ENCODE results near the gene F2RL1.
"Not testable (repeated sequence)": the region's sequence is repeated elsewhere in the genome, so short reads cannot be mapped to it uniquely, and the experiment has no call there.

The F2RL1 gene

DNA sequence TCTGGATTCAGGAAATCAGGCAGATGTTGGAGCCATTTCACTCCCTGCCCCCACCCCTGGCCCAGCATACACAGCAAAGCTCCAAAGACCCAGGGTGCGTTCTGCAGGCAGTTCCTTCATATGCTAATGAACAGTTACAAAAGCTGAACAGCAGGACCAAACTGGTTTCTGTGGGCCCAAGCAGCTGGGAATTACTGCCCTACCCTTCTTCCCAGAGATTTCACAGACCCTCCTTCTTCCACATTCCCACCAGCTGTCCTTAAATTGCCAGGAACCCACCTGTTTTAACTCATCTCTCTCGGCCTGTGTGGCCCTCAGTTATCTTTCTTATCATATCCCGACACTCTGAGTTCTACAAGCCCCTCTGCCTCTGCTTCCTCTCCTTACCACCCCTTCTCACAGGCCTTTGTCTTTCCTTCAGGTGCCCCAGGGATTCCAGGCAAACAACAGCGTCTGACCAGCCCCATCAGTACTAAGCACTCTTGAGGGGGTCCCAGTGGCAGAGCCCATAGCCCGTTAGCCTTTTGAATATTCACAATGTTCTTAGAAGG lies 10.6 kb upstream of the F2RL1 start:
- WGBS = 0% methylated on average over 5 of the region's 5 CpGs
- H3K4me3 ChIP-seq (ENCODE audit: low read length) = peak overlapping the region; percentile 38
- H3K4me1 ChIP-seq (ENCODE audit: insufficient read depth, low read length) = peaks cover 40% of the 10 kb centered on the region
- H3K9me3 ChIP-seq (ENCODE audit: insufficient read depth, low read depth, low read length) = peaks cover 6% of the 10 kb centered on the region
- peak overlapping the region; percentile 97 for H3K27ac ChIP-seq (ENCODE audit: low read depth, low read length)
- H3K9ac ChIP-seq (ENCODE audit: low read depth, low read length) = peak overlapping the region; percentile 79
- no peaks in the 10 kb centered on the region for H3K36me3 ChIP-seq (ENCODE audit: insufficient read depth, low read length)
- H3K27me3 ChIP-seq (ENCODE audit: insufficient read depth, low read length) = no peaks in the 10 kb centered on the region

GRCh38 chr5:76809141-76809540 lies 9.7 kb upstream of the F2RL1 start:
- H3K27me3 ChIP-seq (ENCODE audit: insufficient read depth, low read length) = no peaks in the 10 kb centered on the region
- 53% methylated on average over 4 of the region's 4 CpGs for WGBS
- 0 out of 2 replicates have a peak overlapping the region, but pooled peaks have one; percentile 1 for H3K9ac ChIP-seq (ENCODE audit: low read depth, low read length)
- H3K4me1 ChIP-seq (ENCODE audit: insufficient read depth, low read length) = peaks cover 43% of the 10 kb centered on the region
- H3K9me3 ChIP-seq (ENCODE audit: insufficient read depth, low read depth, low read length) = peaks cover 6% of the 10 kb centered on the region
- H3K27ac ChIP-seq (ENCODE audit: low read depth, low read length) = peak overlapping the region; percentile 97
- no peak overlapping the region for H3K4me3 ChIP-seq (ENCODE audit: low read length)
- H3K36me3 ChIP-seq (ENCODE audit: insufficient read depth, low read length) = no peaks in the 10 kb centered on the region

DNA sequence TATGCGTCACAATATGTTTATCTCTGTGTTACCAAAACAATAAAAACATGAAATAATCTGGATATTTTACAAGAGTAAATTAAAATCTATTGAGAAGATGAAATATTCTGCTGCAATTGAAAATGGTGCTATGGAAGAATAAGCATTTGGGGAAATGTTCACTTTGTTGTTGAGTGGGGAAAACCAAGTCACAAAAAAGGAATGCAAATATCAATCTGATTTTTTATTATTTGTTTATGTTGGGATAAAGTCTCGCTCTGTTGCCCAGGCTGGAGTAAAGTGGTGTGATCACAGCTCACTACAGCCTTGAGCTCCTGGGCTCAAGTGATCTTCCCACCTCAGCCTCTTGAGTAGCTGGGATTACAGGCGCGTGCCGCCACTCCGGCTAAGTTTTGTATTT lies 8.6 kb upstream of the F2RL1 start:
- no peak overlapping the region for H3K4me3 ChIP-seq (ENCODE audit: low read length)
- H3K4me1 ChIP-seq (ENCODE audit: insufficient read depth, low read length) = peaks cover 40% of the 10 kb centered on the region
- H3K27ac ChIP-seq (ENCODE audit: low read depth, low read length) = no peak overlapping the region
- H3K9ac ChIP-seq (ENCODE audit: low read depth, low read length) = no peak overlapping the region
- 93% methylated on average over 6 of the region's 6 CpGs for WGBS
- H3K9me3 ChIP-seq (ENCODE audit: insufficient read depth, low read depth, low read length) = peaks cover 6% of the 10 kb centered on the region
- H3K27me3 ChIP-seq (ENCODE audit: insufficient read depth, low read length) = no peaks in the 10 kb centered on the region
- H3K36me3 ChIP-seq (ENCODE audit: insufficient read depth, low read length) = no peaks in the 10 kb centered on the region

DNA sequence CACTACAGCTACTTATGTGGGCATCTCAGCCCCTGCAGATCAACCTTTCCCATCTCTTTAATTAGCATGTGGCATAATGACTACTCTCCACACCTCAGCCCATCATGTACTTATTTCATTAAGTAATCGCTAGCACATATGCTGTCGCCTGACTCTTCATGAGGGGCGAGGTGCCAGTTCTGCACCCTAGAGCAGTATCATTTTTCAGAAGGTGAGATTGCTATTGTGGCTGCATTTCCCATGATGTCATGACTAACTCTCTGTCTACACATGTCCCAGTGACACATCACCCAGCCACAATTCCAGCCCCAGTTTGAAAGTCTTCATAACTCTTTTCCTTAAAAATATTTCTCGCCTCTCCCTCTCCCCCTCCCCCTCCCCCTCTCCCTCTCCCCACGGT lies 7.6 kb upstream of the F2RL1 start:
- peaks cover 31% of the 10 kb centered on the region for H3K4me1 ChIP-seq (ENCODE audit: insufficient read depth, low read length)

DNA sequence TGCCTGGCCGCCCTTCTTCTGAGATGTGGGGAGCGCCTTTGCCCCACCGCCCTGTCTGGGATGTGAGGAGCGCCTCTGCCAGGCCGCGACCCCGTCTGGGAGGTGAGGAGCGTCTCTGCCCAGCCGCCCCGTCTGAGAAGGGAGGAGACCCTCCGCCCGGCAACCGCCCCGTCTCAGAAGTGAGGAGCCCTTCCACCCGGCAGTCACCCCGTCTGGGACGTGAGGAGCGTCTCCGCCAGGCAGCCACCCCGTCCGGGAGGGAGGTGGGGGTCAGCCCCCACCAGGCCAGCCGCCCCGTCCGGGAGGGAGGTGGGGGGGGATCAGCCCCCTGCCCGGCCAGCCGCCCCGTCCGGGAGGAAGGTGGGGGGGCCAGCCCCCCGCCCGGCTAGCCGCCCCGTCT lies 6.6 kb upstream of the F2RL1 start:
- H3K4me3 ChIP-seq (ENCODE audit: low read length); H3K27me3 ChIP-seq (ENCODE audit: insufficient read depth, low read length); H3K9me3 ChIP-seq (ENCODE audit: insufficient read depth, low read depth, low read length); H3K27ac ChIP-seq (ENCODE audit: low read depth, low read length); H3K36me3 ChIP-seq (ENCODE audit: insufficient read depth, low read length); H3K9ac ChIP-seq (ENCODE audit: low read depth, low read length): not testable (repeated sequence)
- WGBS = 96% methylated on average over 28 of the region's 32 CpGs
- peaks cover 25% of the 10 kb centered on the region for H3K4me1 ChIP-seq (ENCODE audit: insufficient read depth, low read length)

More for the DNA sequence above, 7.6 kb upstream of the F2RL1 start:
- Histone ChIP-seq H3K4me3 (ENCODE audit: low read length) (no peak overlapping the region), H3K9me3 (ENCODE audit: insufficient read depth, low read depth, low read length) (peaks cover 6% of the 10 kb centered on the region), H3K27me3 (ENCODE audit: insufficient read depth, low read length) (0 out of 2 replicates have a peak, but pooled peaks cover 2% of the 10 kb centered on the region), H3K9ac (ENCODE audit: low read depth, low read length) (no peak overlapping the region), H3K36me3 (ENCODE audit: insufficient read depth, low read length) (no peaks in the 10 kb centered on the region), H3K27ac (ENCODE audit: low read depth, low read length) (no peak overlapping the region)
- WGBS = 95% methylated on average over 5 of the region's 5 CpGs

DNA sequence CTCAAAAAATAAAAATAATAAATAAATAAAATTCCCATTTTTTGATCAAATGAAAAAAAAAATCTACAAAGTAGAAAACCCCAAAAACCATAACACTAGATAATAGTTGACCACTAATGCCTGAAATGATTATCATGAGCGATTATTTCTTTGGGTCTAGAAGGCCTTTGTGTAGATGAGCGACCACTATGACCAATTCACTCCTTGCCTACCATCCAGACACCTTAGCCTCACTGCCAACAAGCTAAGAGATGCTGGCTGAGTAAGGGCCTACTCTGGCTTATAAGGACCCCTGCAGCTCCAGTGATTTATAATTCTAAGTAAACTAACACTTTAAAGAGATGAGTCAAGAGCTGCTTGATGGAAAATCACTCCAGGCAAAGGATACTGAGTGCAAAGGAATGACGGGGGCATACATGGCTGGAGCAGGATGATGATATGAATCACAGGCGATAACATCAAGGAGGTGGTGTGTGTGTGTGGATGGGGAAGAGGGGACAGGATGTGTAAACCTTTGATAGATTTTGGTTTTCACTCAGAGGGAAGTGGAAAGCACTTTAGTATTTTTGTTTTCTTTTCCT lies 4.8 kb upstream of the F2RL1 start:
- no peak overlapping the region for H3K9ac ChIP-seq (ENCODE audit: low read depth, low read length)
- H3K27me3 ChIP-seq (ENCODE audit: insufficient read depth, low read length) = peaks cover 7% of the 10 kb centered on the region; the same call in 1 of the 2 replicates
- no peaks in the 10 kb centered on the region for H3K36me3 ChIP-seq (ENCODE audit: insufficient read depth, low read length)
- 93% methylated on average over 4 of the region's 4 CpGs for WGBS
- peaks cover 6% of the 10 kb centered on the region for H3K9me3 ChIP-seq (ENCODE audit: insufficient read depth, low read depth, low read length)
- H3K27ac ChIP-seq (ENCODE audit: low read depth, low read length) = no peak overlapping the region
- no peak overlapping the region for H3K4me3 ChIP-seq (ENCODE audit: low read length)
- peaks cover 12% of the 10 kb centered on the region for H3K4me1 ChIP-seq (ENCODE audit: insufficient read depth, low read length)

GRCh38 chr5:76816110-76816831 lies 2.6 kb upstream of the F2RL1 start:
- WGBS = 97% methylated on average over 3 of the region's 3 CpGs
- Histone ChIP-seq H3K27me3 (ENCODE audit: insufficient read depth, low read length) (peaks cover 18% of the 10 kb centered on the region), H3K9me3 (ENCODE audit: insufficient read depth, low read depth, low read length) (peaks cover under 1% of the 10 kb centered on the region), H3K27ac (ENCODE audit: low read depth, low read length) (no peak overlapping the region), H3K4me1 (ENCODE audit: insufficient read depth, low read length) (peaks cover 13% of the 10 kb centered on the region), H3K9ac (ENCODE audit: low read depth, low read length) (no peak overlapping the region), H3K36me3 (ENCODE audit: insufficient read depth, low read length) (no peaks in the 10 kb centered on the region), H3K4me3 (ENCODE audit: low read length) (no peak overlapping the region)

- H3K27me3 ChIP-seq (ENCODE audit: insufficient read depth, low read length) = peaks cover 18% of the 10 kb centered on the region
- H3K27ac ChIP-seq (ENCODE audit: low read depth, low read length) = no peak overlapping the region
- H3K9ac ChIP-seq (ENCODE audit: low read depth, low read length) = peak overlapping the region; percentile 78
- WGBS = 1% methylated on average over 29 of the region's 31 CpGs
- peaks cover 10% of the 10 kb centered on the region for H3K4me1 ChIP-seq (ENCODE audit: insufficient read depth, low read length)
- H3K36me3 ChIP-seq (ENCODE audit: insufficient read depth, low read length) = no peaks in the 10 kb centered on the region
- H3K4me3 ChIP-seq (ENCODE audit: low read length) = peak overlapping the region; percentile 89
- H3K9me3 ChIP-seq (ENCODE audit: insufficient read depth, low read depth, low read length) = no peaks in the 10 kb centered on the region
These were observed 1.2 kb downstream of the F2RL1 start for GRCh38 chr5:76819851-76820525.

DNA sequence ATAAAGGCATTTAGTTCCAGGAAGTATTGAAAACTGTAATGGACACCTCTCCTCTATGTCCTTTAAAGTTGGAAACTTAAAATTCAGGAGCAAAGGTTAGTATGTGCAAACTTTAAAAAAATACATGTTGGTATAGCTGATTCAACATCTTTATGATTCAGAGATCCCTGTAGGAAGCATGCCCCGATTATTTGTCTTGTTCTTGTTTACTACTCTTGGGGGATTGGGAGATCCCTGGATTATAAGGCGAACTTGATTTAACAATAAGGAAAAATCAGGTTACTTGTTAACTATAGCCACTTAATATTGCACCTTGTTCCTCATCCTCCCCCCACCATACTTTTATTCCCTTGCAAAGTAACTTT lies 1.7 kb downstream of the F2RL1 start:
- Histone ChIP-seq H3K36me3 (ENCODE audit: insufficient read depth, low read length) (no peaks in the 10 kb centered on the region), H3K9ac (ENCODE audit: low read depth, low read length) (peak overlapping the region; percentile 78), H3K27me3 (ENCODE audit: insufficient read depth, low read length) (peaks cover 18% of the 10 kb centered on the region), H3K4me1 (ENCODE audit: insufficient read depth, low read length) (peaks cover 10% of the 10 kb centered on the region), H3K27ac (ENCODE audit: low read depth, low read length) (no peak overlapping the region), H3K9me3 (ENCODE audit: insufficient read depth, low read depth, low read length) (no peaks in the 10 kb centered on the region), H3K4me3 (ENCODE audit: low read length) (peak overlapping the region; percentile 89)
- WGBS = 16% methylated on average over 1 of the region's 2 CpGs

- Histone ChIP-seq H3K36me3 (ENCODE audit: insufficient read depth, low read length) (no peaks in the 10 kb centered on the region), H3K4me1 (ENCODE audit: insufficient read depth, low read length) (peaks cover 10% of the 10 kb centered on the region), H3K9ac (ENCODE audit: low read depth, low read length) (no peak overlapping the region), H3K27me3 (ENCODE audit: insufficient read depth, low read length) (peaks cover 16% of the 10 kb centered on the region), H3K9me3 (ENCODE audit: insufficient read depth, low read depth, low read length) (no peaks in the 10 kb centered on the region), H3K4me3 (ENCODE audit: low read length) (peak overlapping the region; percentile 89), H3K27ac (ENCODE audit: low read depth, low read length) (no peak overlapping the region)
- WGBS = 28% methylated on average over 4 of the region's 4 CpGs
These were observed 2.3 kb downstream of the F2RL1 start for GRCh38 chr5:76821136-76821535.

GRCh38 chr5:76822105-76822731 lies 3.4 kb downstream of the F2RL1 start:
- not testable (repeated sequence) for H3K27ac ChIP-seq (ENCODE audit: low read depth, low read length); H3K36me3 ChIP-seq (ENCODE audit: insufficient read depth, low read length); H3K4me1 ChIP-seq (ENCODE audit: insufficient read depth, low read length); H3K9me3 ChIP-seq (ENCODE audit: insufficient read depth, low read depth, low read length); H3K4me3 ChIP-seq (ENCODE audit: low read length); H3K9ac ChIP-seq (ENCODE audit: low read depth, low read length)
- H3K27me3 ChIP-seq (ENCODE audit: insufficient read depth, low read length) = peaks cover 16% of the 10 kb centered on the region
- 84% methylated on average over 6 of the region's 7 CpGs for WGBS
